K562 (cell line): ENCODE results near the gene TCF7. TPM values are rescaled to one million over a fixed set of nuclear protein-coding genes. Genes with fewer than 3 reads are reported as not detected.

Experiments used
- ATAC-seq: fragments of 200-7000 bp; cut with Tn5 transposase; 3 replicates; pipeline ENCODE4 v1.9.1; 2020; ENCODE audit warnings: moderate library complexity
- BruUV-seq: library from RNA; stranded (reverse); fragments of 400-500 nt; replicated peaks from 2 replicates; lab custom pipeline; 2021; lab: Mats Ljungman, UMichigan
- CTCF ChIA-PET: fragments of 300-600 bp; formaldehyde crosslinking; extraction: SDS; loops from one replicate; lab custom pipeline; 2021; ENCODE audit warnings: low intra/inter-chr PET ratio; lab: Yijun Ruan, JAX
- POLR2A ChIA-PET: fragments of 300-600, 350-650 bp; sonication (Branson Sonifier 250); formaldehyde crosslinking; extraction: SDS; loops from one replicate; lab custom pipeline; 2021; ENCODE audit warnings: antibody characterized with exemption, inconsistent platforms; lab: Yijun Ruan, JAX
- DNase-seq, 4 experiments: peaks; one replicate each; pipeline versions ENCODE4 v3.0.0 to v3.0.0-alpha.2; 2011 to 2018; ENCODE audit warnings: low spot score in 3 of 4, mixed read lengths in 3 of 4; ENCODE audit errors: extremely low read depth in 1 of 4
- FAIRE-seq: peaks from 2 replicates; lab custom pipeline; 2011; peaks lifted over from hg19 to GRCh38; lab: Jason Lieb, UNC
- H2AFZ ChIP-seq: 2 replicates; pipeline ENCODE4 v1.6.0; 2011; ENCODE audit warnings: low read depth, low read length, control low read depth, inconsistent platforms
- H3K27ac ChIP-seq: fragments of 200-600 bp; 3 replicates; pipeline ENCODE4 v1.8.0; 2011; ENCODE audit warnings: low read depth, mild to moderate bottlenecking, control low read depth, inconsistent platforms, low read length, moderate library complexity, mixed read lengths; ENCODE audit errors: extremely low read depth
- H3K27me3 ChIP-seq, 2 experiments: fragments of 300-600 bp in 1 of 2; 2 replicates in 1 of 2; 3 replicates in 1 of 2; pipeline versions ENCODE4 v1.6.0 to v1.8.0; 2011; ENCODE audit warnings: inconsistent platforms in 2 of 2, low read length in 2 of 2, mild to moderate bottlenecking in 1 of 2, mixed read lengths in 1 of 2, moderate library complexity in 1 of 2; ENCODE audit not compliant: control insufficient read depth in 2 of 2, insufficient read depth in 2 of 2
- H3K36me3 ChIP-seq: fragments of 300-600 bp; 3 replicates; pipeline ENCODE4 v1.8.0; 2011; ENCODE audit warnings: mild to moderate bottlenecking, low read length, inconsistent platforms; ENCODE audit not compliant: control insufficient read depth, insufficient read depth
- H3K4me1 ChIP-seq, 2 experiments: fragments of 200-600 bp in 1 of 2; replicated peaks in 1 of 2; 2 replicates in 1 of 2; 3 replicates in 1 of 2; pipeline versions ENCODE4 v1.5.1 to v1.8.0; 2011; ENCODE audit warnings: inconsistent platforms in 2 of 2, low read length in 2 of 2, mild to moderate bottlenecking in 1 of 2, mixed read lengths in 1 of 2, moderate library complexity in 1 of 2; ENCODE audit not compliant: control insufficient read depth in 2 of 2, insufficient read depth in 2 of 2
- H3K4me2 ChIP-seq: 2 replicates; pipeline ENCODE4 v1.6.1; 2011; ENCODE audit warnings: low read length, control low read depth, inconsistent platforms, mixed read lengths; ENCODE audit not compliant: insufficient read depth
- H3K4me3 ChIP-seq: fragments of 200-600 bp; sonication (generic), shearing (Covaris generic); 2 replicates; pipeline ENCODE4 v1.5.1; 2016; ENCODE audit warnings: control low read depth, inconsistent platforms
- H3K79me2 ChIP-seq: fragments of 200-600 bp; 3 replicates; pipeline ENCODE4 v1.8.0; 2011; ENCODE audit warnings: low read length, inconsistent platforms; ENCODE audit not compliant: control insufficient read depth, insufficient read depth
- H3K9ac ChIP-seq, 2 experiments: 2 replicates each; pipeline versions ENCODE4 v1.6.0 to v1.6.1; 2011; ENCODE audit warnings: low read depth in 2 of 2, low read length in 2 of 2, control low read depth in 1 of 2, inconsistent platforms in 1 of 2, mild to moderate bottlenecking in 1 of 2, mixed read lengths in 1 of 2; ENCODE audit not compliant: insufficient read depth in 1 of 2
- H3K9me1 ChIP-seq: one replicate; pipeline ENCODE4 v1.6.0; 2011; ENCODE audit warnings: inconsistent platforms, mild to moderate bottlenecking, low read length, moderate library complexity; ENCODE audit not compliant: control insufficient read depth, insufficient read depth
- H3K9me3 ChIP-seq: replicated peaks from 2 replicates; pipeline ENCODE4 v1.5.1; 2011; ENCODE audit warnings: low read depth, low read length, inconsistent platforms; ENCODE audit not compliant: control insufficient read depth, insufficient read depth
- H4K20me1 ChIP-seq: replicated peaks from 2 replicates; pipeline ENCODE4 v1.6.1; 2011; ENCODE audit warnings: low read length, inconsistent platforms, mixed read lengths; ENCODE audit not compliant: control insufficient read depth, insufficient read depth
- CTBP1 ChIP-seq: fragments of 450-650 bp; IDR thresholded peaks from 2 replicates; pipeline ENCODE4 v1.6.1; 2016; ENCODE audit warnings: borderline replicate concordance
- FIP1L1 ChIP-seq: fragments of 200-400 bp; formaldehyde crosslinking; IDR thresholded peaks from 2 replicates; pipeline ENCODE4 v1.6.1; 2018; ENCODE audit warnings: mild to moderate bottlenecking, low read depth, low read length; ENCODE audit not compliant: poor library complexity, severe bottlenecking
- MAZ ChIP-seq, 2 experiments: fragments of 450-650 bp in 1 of 2; sonication (generic) in 1 of 2; formaldehyde crosslinking; IDR thresholded peaks in 1 of 2; conservative IDR thresholded peaks in 1 of 2; 2 replicates each; pipeline versions ENCODE4 v1.4.0 to v1.5.0; 2020; ENCODE audit warnings: mild to moderate bottlenecking in 1 of 2, missing genetic modification reagents in 1 of 2
- MCM5 ChIP-seq: fragments of 450-650 bp; IDR thresholded peaks from 2 replicates; pipeline ENCODE4 v1.6.1; 2016; ENCODE audit warnings: low read depth
- RAD21 ChIP-seq, 2 experiments: fragments of 250-450 bp in 1 of 2; fragments of 450-650 bp in 1 of 2; sonication (Bioruptor Pico) in 1 of 2; formaldehyde crosslinking in 1 of 2; IDR thresholded peaks in 1 of 2; conservative IDR thresholded peaks in 1 of 2; 2 replicates each; pipeline versions ENCODE4 v1.4.0 to v1.8.0; 2020 to 2022; ENCODE audit warnings: mild to moderate bottlenecking in 2 of 2, moderate library complexity in 1 of 2
- RCOR1 ChIP-seq, 2 experiments: IDR thresholded peaks; 2 replicates each; pipeline ENCODE4 v1.6.1; 2012; ENCODE audit warnings: low read depth in 2 of 2, low read length in 2 of 2, borderline replicate concordance in 1 of 2, improper control_type of control experiment in 1 of 2
- ZBTB7A ChIP-seq: IDR thresholded peaks from 2 replicates; pipeline ENCODE4 v1.6.1; 2011; ENCODE audit warnings: low read depth, mild to moderate bottlenecking, low read length, moderate library complexity, borderline replicate concordance; ENCODE audit not compliant: control insufficient read depth
- ZNF57 ChIP-seq: fragments of 450-650 bp; formaldehyde crosslinking; IDR thresholded peaks from 2 replicates; pipeline ENCODE4 v1.4.0; 2020; ENCODE audit warnings: mild to moderate bottlenecking, moderate library complexity
- ZNF76 ChIP-seq: fragments of 250-450 bp; sonication (Bioruptor Pico); IDR thresholded peaks from 2 replicates; pipeline ENCODE4 v1.4.0; 2020; ENCODE audit warnings: mild to moderate bottlenecking, moderate library complexity, borderline replicate concordance
- WGBS: fragments of 100-300 bp; shearing (Covaris generic); methylation state at CpG from one replicate; pipeline ENCODE4 v1.1.6; 2016; ENCODE audit warnings: low coverage, mixed read lengths; ENCODE audit not compliant: insufficient coverage; ENCODE audit errors: missing lambda C conversion rate; 5-methylcytosine and 5-hydroxymethylcytosine counted together
- in situ Hi-C: fragments of 300-500 bp; cut with MboI; formaldehyde crosslinking; loops from 4 replicates; pipeline ENCODE4 v1.15.0; 2018; ENCODE audit warnings: inconsistent platforms, mixed read lengths
- intact Hi-C: fragments of 100-400 bp; cut with micrococcal nuclease; formaldehyde crosslinking; loops from 2 replicates; pipeline ENCODE4 v1.14.2; 2022
- polyA plus RNA-seq, 8 experiments: library from polyadenylated mRNA; depleted of rRNA in 4 of 8; stranded (reverse) in 5 of 8; unstranded in 3 of 8; fragments of >200 nt; fragmentation: Nextera tagmentation in 2 of 8; fragmentation: Illumina TruSeq in 1 of 8; extraction: Ambion mirVana in 2 of 8; extraction: Trizol in 1 of 8; gene quantifications; 2 replicates each; pipeline versions ENCODE4 v1.2.1 to v1.2.3, GENCODE V29; 2011 to 2014; ENCODE audit warnings: inconsistent platforms in 1 of 8, missing spikeins in 1 of 8
- total RNA-seq, 7 experiments: library from RNA; depleted of rRNA in 6 of 7; stranded (reverse); fragments of >200 nt in 6 of 7; fragmentation: Illumina TruSeq in 2 of 7; extraction: Trizol in 2 of 7; gene quantifications; 2 replicates each; pipeline versions ENCODE4 v1.2.1 to v1.2.3, GENCODE V29; 2011 to 2021; ENCODE audit warnings: low replicate concordance in 1 of 7
- TF ChIP-seq, protein P1 (sequence below), 3 experiments: IDR thresholded peaks in 2 of 3; conservative IDR thresholded peaks in 1 of 3; 2 replicates each; pipeline ENCODE4 v1.5.1; 2011 to 2012; ENCODE audit warnings: low read length in 3 of 3, mild to moderate bottlenecking in 3 of 3, control low read depth in 2 of 3, improper control_type of control experiment in 1 of 3, inconsistent platforms in 1 of 3, low read depth in 1 of 3, mixed read lengths in 1 of 3, moderate library complexity in 1 of 3; ENCODE audit not compliant: insufficient read depth in 2 of 3
- TF ChIP-seq, protein P2 (sequence below): sonication (generic); formaldehyde crosslinking; IDR thresholded peaks from 2 replicates; pipeline ENCODE4 v1.8.1; 2022; ENCODE audit warnings: missing genetic modification reagents
- TF ChIP-seq, protein P3 (sequence below), 3 experiments: fragments of 200-800 bp in 1 of 3; sonication (Bioruptor generic) in 1 of 3; sonication (generic) in 1 of 3; formaldehyde crosslinking in 1 of 3; IDR thresholded peaks; 2 replicates each; pipeline versions ENCODE4 v1.6.1 to v1.8.0; 2016 to 2022; ENCODE audit warnings: mild to moderate bottlenecking in 2 of 3, missing compliant biosample characterization in 2 of 3, missing genetic modification characterization in 2 of 3, missing genetic modification reagents in 1 of 3

Gene TCF7
- total and polyA plus RNA-seq, 9 of the 15 experiments (the other 6 are each of a cell fraction or from before 2014, with no cell fraction given): 1.6 to 14.9 (median 4.2) TPM

DNA sequence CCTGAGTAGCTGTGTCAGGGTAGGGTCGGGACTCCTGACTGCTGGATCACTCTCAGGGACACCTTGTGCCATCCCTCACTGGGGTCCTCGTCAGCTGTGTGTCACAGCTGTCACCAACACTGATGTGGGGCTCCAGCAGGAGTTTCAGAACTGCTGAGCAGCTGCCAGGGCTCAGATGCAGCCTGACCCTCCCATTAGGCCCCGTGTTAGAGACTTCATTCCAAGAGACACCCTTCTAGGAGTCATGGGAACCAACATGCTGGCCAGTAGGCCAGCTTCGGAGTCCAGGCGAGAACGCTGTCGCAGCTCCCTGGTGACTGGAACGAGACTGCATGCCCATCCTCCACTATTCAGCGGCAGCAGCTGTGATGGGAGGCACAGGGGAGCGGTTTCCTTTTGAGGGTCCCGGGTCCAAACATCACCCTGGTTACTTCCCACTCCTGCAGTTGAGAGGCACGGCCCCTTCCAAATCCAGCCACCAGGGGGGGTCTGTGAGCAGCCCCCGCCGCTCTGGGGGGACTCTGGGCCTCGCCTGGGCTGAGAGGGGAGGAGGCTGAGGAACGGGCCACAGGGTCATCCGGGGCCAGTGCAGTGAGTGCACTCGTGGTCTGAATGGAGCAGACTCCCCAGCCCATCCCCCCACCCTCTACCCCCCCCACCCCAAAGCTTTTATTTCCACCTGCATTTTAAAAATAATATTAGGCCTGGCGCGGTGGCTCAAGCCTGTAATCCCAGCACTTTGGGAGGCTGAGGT, 12.6 kb upstream of the TCF7 start:
- in situ Hi-C loops: no loop called here
- POLR2A ChIA-PET: interaction anchor here (0.6 to 1.2 kb wide), 2 partner anchors 49 to 62 kb away, joined by 3 read pairs; no protein-coding TSS in a partner anchor
- TF ChIP-seq RAD21 (CRISPR knock-in tag; conservative IDR thresholded peaks at IDR 0.05 in 1 of 2, IDR thresholded peaks at IDR 0.05 in 1 of 2): peak; percentile 16 to 78; a peak in 2 of 4 replicates
- TF ChIP-seq FIP1L1: no peak
- no peak for TF ChIP-seq ZNF57 (CRISPR knock-in tag)
- 0 out of 4 replicates have a peak, but pooled peaks of 1 of the 2 experiments have one; percentile 37 for TF ChIP-seq RCOR1 (IDR thresholded peaks at IDR 0.05; ENCODE audit: borderline replicate concordance in 1 of 2, low read depth in 2 of 2, low read length in 2 of 2)
- TF ChIP-seq, protein P1, sequence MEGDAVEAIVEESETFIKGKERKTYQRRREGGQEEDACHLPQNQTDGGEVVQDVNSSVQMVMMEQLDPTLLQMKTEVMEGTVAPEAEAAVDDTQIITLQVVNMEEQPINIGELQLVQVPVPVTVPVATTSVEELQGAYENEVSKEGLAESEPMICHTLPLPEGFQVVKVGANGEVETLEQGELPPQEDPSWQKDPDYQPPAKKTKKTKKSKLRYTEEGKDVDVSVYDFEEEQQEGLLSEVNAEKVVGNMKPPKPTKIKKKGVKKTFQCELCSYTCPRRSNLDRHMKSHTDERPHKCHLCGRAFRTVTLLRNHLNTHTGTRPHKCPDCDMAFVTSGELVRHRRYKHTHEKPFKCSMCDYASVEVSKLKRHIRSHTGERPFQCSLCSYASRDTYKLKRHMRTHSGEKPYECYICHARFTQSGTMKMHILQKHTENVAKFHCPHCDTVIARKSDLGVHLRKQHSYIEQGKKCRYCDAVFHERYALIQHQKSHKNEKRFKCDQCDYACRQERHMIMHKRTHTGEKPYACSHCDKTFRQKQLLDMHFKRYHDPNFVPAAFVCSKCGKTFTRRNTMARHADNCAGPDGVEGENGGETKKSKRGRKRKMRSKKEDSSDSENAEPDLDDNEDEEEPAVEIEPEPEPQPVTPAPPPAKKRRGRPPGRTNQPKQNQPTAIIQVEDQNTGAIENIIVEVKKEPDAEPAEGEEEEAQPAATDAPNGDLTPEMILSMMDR (IDR thresholded peaks at IDR 0.05 in 2 of 3, conservative IDR thresholded peaks at IDR 0.05 in 1 of 3; ENCODE audit: insufficient read depth in 2 of 3, low read depth in 1 of 3, low read length in 3 of 3): peak; percentile 83 to 92 (median 88)
- TF ChIP-seq, protein P2, sequence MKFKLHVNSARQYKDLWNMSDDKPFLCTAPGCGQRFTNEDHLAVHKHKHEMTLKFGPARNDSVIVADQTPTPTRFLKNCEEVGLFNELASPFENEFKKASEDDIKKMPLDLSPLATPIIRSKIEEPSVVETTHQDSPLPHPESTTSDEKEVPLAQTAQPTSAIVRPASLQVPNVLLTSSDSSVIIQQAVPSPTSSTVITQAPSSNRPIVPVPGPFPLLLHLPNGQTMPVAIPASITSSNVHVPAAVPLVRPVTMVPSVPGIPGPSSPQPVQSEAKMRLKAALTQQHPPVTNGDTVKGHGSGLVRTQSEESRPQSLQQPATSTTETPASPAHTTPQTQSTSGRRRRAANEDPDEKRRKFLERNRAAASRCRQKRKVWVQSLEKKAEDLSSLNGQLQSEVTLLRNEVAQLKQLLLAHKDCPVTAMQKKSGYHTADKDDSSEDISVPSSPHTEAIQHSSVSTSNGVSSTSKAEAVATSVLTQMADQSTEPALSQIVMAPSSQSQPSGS (CRISPR knock-in tag): no peak
- TF ChIP-seq CTBP1: no peak
- TF ChIP-seq, protein P3, sequence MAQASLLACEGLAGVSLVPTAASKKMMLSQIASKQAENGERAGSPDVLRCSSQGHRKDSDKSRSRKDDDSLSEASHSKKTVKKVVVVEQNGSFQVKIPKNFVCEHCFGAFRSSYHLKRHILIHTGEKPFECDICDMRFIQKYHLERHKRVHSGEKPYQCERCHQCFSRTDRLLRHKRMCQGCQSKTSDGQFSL (CRISPR knock-in tag; IDR thresholded peaks at IDR 0.05): no peak
- TF ChIP-seq, protein P3 (tag; IDR thresholded peaks at IDR 0.05): peak in 1 of 2 experiments; percentile 73; a peak in 2 of 4 replicates
- peak; percentile 43 to 88; a peak in 2 of 4 replicates for TF ChIP-seq MAZ (CRISPR knock-in tag; conservative IDR thresholded peaks at IDR 0.05 in 1 of 2, IDR thresholded peaks at IDR 0.05 in 1 of 2)
- peak; percentile 80 for TF ChIP-seq ZBTB7A
- no peak for TF ChIP-seq ZNF76 (CRISPR knock-in tag)
- no peak for TF ChIP-seq MCM5

More for the DNA sequence above, 12.6 kb upstream of the TCF7 start:
- Histone ChIP-seq H3K27me3 (no peaks in the 10 kb centered on the region), H3K9me3 (no peaks in the 10 kb centered on the region), H4K20me1 (0 out of 2 replicates have a peak, but pooled peaks cover 3% of the 10 kb centered on the region), H3K4me3 (no peak overlapping the region), H3K9me1 (no peaks in the 10 kb centered on the region), H3K4me2 (no peak overlapping the region), H3K27ac (no peak overlapping the region), H3K79me2 (no peaks in the 10 kb centered on the region), H2AFZ (no peak overlapping the region), H3K9ac (no peak overlapping the region), H3K4me1 (peaks cover 0 to 16% of the 10 kb centered on the region in 2 experiments; a peak in 3 of 5 replicates), H3K36me3 (no peaks in the 10 kb centered on the region)
- peak; percentile 37 for FAIRE-seq
- CTCF ChIA-PET: interaction anchor here (0.6 to 1.2 kb wide), 4 partner anchors 36 to 188 kb away, joined by 3 to 4 read pairs (median 3); no protein-coding TSS in a partner anchor
- DNase-seq: peak; percentile 75 to 93 (median 90)
- ATAC-seq: peak; percentile 94
- intact Hi-C loops: loop anchor here (1.0 kb wide), 2 partner anchors 38 to 187 kb away; no protein-coding TSS in a partner anchor
- WGBS: 36% methylated on average over 15 of the region's 20 CpGs
- no TSS peak for BruUV-seq
